Measurements from ENCODE around the gene ATP6V0B.

The ATP6V0B gene

GRCh38 chr1:43982808-43983207 is 8.0 kb downstream of the ATP6V0B start:
- H3K4me3 ChIP-seq (replicated peaks; ENCODE audit: low read depth, low read length) = no peak overlapping the region
- TF ChIP-seq CTCF (IDR thresholded peaks at IDR 0.05; ENCODE audit: low read depth, low read length, missing control alignments) = no peak
- DNase-seq (ENCODE audit: extremely low read depth, low read depth) = no peak

GRCh38 chr1:43983253-43983899 is 8.6 kb downstream of the ATP6V0B start:
- H3K4me3 ChIP-seq (replicated peaks; ENCODE audit: low read depth, low read length) = no peak overlapping the region
- TF ChIP-seq CTCF (IDR thresholded peaks at IDR 0.05; ENCODE audit: low read depth, low read length, missing control alignments) = no peak
- no peak for DNase-seq (ENCODE audit: extremely low read depth, low read depth)

GRCh38 chr1:43984855-43985254 is 10.1 kb downstream of the ATP6V0B start:
- no peak for TF ChIP-seq CTCF (IDR thresholded peaks at IDR 0.05; ENCODE audit: low read depth, low read length, missing control alignments)
- H3K4me3 ChIP-seq (replicated peaks; ENCODE audit: low read depth, low read length) = no peak overlapping the region
- DNase-seq (ENCODE audit: extremely low read depth, low read depth) = no peak

GRCh38 chr1:43985984-43986595 is 11.3 kb downstream of the ATP6V0B start:
- no peak for TF ChIP-seq CTCF (IDR thresholded peaks at IDR 0.05; ENCODE audit: low read depth, low read length, missing control alignments)
- no peak for DNase-seq (ENCODE audit: extremely low read depth, low read depth)
- H3K4me3 ChIP-seq (replicated peaks; ENCODE audit: low read depth, low read length) = no peak overlapping the region

GRCh38 chr1:43986712-43987111 is 12.0 kb downstream of the ATP6V0B start:
- DNase-seq (ENCODE audit: extremely low read depth, low read depth) = no peak
- no peak for TF ChIP-seq CTCF (IDR thresholded peaks at IDR 0.05; ENCODE audit: low read depth, low read length, missing control alignments)
- no peak overlapping the region for H3K4me3 ChIP-seq (replicated peaks; ENCODE audit: low read depth, low read length)

GRCh38 chr1:43987159-43987902 is 12.6 kb downstream of the ATP6V0B start:
- no peak for DNase-seq (ENCODE audit: extremely low read depth, low read depth)
- H3K4me3 ChIP-seq (replicated peaks; ENCODE audit: low read depth, low read length) = no peak overlapping the region
- TF ChIP-seq CTCF (IDR thresholded peaks at IDR 0.05; ENCODE audit: low read depth, low read length, missing control alignments) = no peak
